ENCODE data around the gene CDH4.

DNA sequence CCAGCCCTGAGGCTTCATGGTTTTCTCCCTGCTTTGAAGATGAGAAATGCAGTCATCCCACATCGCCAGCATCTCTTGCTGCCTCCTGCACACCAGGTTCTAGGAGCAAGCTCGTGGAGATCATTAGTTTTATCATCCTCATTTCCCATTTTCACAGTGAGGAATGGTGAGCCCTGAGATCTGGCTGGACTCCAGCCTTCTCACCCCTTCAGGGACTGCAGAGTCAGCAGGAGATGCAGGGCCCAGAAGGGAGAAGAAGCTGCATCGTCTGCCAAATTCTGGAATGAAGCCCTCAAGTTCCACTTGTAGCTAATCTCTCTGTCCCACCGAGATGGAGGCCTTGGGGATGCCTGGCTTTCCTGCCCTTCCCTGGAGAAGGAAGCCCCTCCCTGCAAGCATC is 596.8 kb downstream of the CDH4 start:
- TF ChIP-seq SP1 (IDR thresholded peaks at IDR 0.05; ENCODE audit: low read depth, low read length) (no peak), EP300 (IDR thresholded peaks at IDR 0.05; ENCODE audit: borderline replicate concordance in 1 of 2, low read depth in 2 of 2, low read length in 2 of 2) (no peak), RFX5 (IDR thresholded peaks at IDR 0.05; ENCODE audit: borderline replicate concordance, low read depth, low read length) (no peak)

All from H1 (cell line).